ENCODE measurements around the gene NPHP3. TPM values are rescaled to one million over a fixed set of nuclear protein-coding genes. Genes with fewer than 3 reads are reported as not detected.

NPHP3 gene
- total RNA-seq, 1 experiment from 2014 or later = 5.8 TPM

GRCh38 chr3:132675408-132675807, 46.8 kb downstream of the NPHP3 start:
- no peaks in the 10 kb centered on the region for H3K9me3 ChIP-seq (ENCODE audit: low read depth, low read length, poor library complexity, severe bottlenecking)
- intact Hi-C loops (cut with micrococcal nuclease; ENCODE audit: unreplicated experiment) = no loop called here
- H3K27me3 ChIP-seq (replicated peaks; ENCODE audit: insufficient read depth, low read depth, low read length, poor library complexity) = no peaks in the 10 kb centered on the region
- no peak overlapping the region for H3K4me3 ChIP-seq (ENCODE audit: low read depth, low read length, poor library complexity, severe bottlenecking)
- ChIA-PET POLR2A (ENCODE audit: low non-redundant PET) (no interaction called here), CTCF (no interaction called here)
- BruUV-seq (replicated peaks) = no TSS peak
- peaks cover 35% of the 10 kb centered on the region for H3K36me3 ChIP-seq (ENCODE audit: insufficient read depth, low read length, poor library complexity, severe bottlenecking)
- H3K27ac ChIP-seq (ENCODE audit: low read depth, low read length, poor library complexity, severe bottlenecking) = no peak overlapping the region
- TF ChIP-seq EZH2 (IDR thresholded peaks at IDR 0.05; ENCODE audit: borderline replicate concordance, low read depth, low read length, poor library complexity, severe bottlenecking) = no peak
- TF ChIP-seq, protein P1, sequence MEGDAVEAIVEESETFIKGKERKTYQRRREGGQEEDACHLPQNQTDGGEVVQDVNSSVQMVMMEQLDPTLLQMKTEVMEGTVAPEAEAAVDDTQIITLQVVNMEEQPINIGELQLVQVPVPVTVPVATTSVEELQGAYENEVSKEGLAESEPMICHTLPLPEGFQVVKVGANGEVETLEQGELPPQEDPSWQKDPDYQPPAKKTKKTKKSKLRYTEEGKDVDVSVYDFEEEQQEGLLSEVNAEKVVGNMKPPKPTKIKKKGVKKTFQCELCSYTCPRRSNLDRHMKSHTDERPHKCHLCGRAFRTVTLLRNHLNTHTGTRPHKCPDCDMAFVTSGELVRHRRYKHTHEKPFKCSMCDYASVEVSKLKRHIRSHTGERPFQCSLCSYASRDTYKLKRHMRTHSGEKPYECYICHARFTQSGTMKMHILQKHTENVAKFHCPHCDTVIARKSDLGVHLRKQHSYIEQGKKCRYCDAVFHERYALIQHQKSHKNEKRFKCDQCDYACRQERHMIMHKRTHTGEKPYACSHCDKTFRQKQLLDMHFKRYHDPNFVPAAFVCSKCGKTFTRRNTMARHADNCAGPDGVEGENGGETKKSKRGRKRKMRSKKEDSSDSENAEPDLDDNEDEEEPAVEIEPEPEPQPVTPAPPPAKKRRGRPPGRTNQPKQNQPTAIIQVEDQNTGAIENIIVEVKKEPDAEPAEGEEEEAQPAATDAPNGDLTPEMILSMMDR (conservative IDR thresholded peaks at IDR 0.05; ENCODE audit: low read depth, low read length) = no peak
- H3K4me1 ChIP-seq (ENCODE audit: insufficient read depth, low read length, poor library complexity, severe bottlenecking) = no peaks in the 10 kb centered on the region
- DNase-seq (ENCODE audit: low spot score) = no peak

GRCh38 chr3:132669256-132669777, 52.9 kb downstream of the NPHP3 start:
- ChIA-PET CTCF (no interaction called here), POLR2A (ENCODE audit: low non-redundant PET) (no interaction called here)
- no peak overlapping the region for H3K27ac ChIP-seq (ENCODE audit: low read depth, low read length, poor library complexity, severe bottlenecking)
- H3K4me3 ChIP-seq (ENCODE audit: low read depth, low read length, poor library complexity, severe bottlenecking) = no peak overlapping the region
- no peaks in the 10 kb centered on the region for H3K27me3 ChIP-seq (replicated peaks; ENCODE audit: insufficient read depth, low read depth, low read length, poor library complexity)
- H3K9me3 ChIP-seq (ENCODE audit: low read depth, low read length, poor library complexity, severe bottlenecking) = no peaks in the 10 kb centered on the region
- intact Hi-C loops (cut with micrococcal nuclease; ENCODE audit: unreplicated experiment) = no loop called here
- DNase-seq (ENCODE audit: low spot score) = no peak
- BruUV-seq (replicated peaks) = no TSS peak
- TF ChIP-seq, protein P1 (conservative IDR thresholded peaks at IDR 0.05; ENCODE audit: low read depth, low read length) = no peak
- no peak for TF ChIP-seq EZH2 (IDR thresholded peaks at IDR 0.05; ENCODE audit: borderline replicate concordance, low read depth, low read length, poor library complexity, severe bottlenecking)
- H3K36me3 ChIP-seq (ENCODE audit: insufficient read depth, low read length, poor library complexity, severe bottlenecking) = peaks cover 35% of the 10 kb centered on the region
- H3K4me1 ChIP-seq (ENCODE audit: insufficient read depth, low read length, poor library complexity, severe bottlenecking) = peaks cover 17% of the 10 kb centered on the region

- no peaks in the 10 kb centered on the region for H3K9me3 ChIP-seq (ENCODE audit: low read depth, low read length, poor library complexity, severe bottlenecking)
- no peak for DNase-seq (ENCODE audit: low spot score)
- no peak overlapping the region for H3K27ac ChIP-seq (ENCODE audit: low read depth, low read length, poor library complexity, severe bottlenecking)
- TF ChIP-seq, protein P1 (conservative IDR thresholded peaks at IDR 0.05; ENCODE audit: low read depth, low read length) = no peak
- TF ChIP-seq EZH2 (IDR thresholded peaks at IDR 0.05; ENCODE audit: borderline replicate concordance, low read depth, low read length, poor library complexity, severe bottlenecking) = no peak
- ChIA-PET CTCF (no interaction called here), POLR2A (ENCODE audit: low non-redundant PET) (no interaction called here)
- H3K27me3 ChIP-seq (replicated peaks; ENCODE audit: insufficient read depth, low read depth, low read length, poor library complexity) = no peaks in the 10 kb centered on the region
- H3K4me1 ChIP-seq (ENCODE audit: insufficient read depth, low read length, poor library complexity, severe bottlenecking) = peaks cover 27% of the 10 kb centered on the region
- no TSS peak for BruUV-seq (replicated peaks)
- H3K4me3 ChIP-seq (ENCODE audit: low read depth, low read length, poor library complexity, severe bottlenecking) = no peak overlapping the region
- H3K36me3 ChIP-seq (ENCODE audit: insufficient read depth, low read length, poor library complexity, severe bottlenecking) = peaks cover 14% of the 10 kb centered on the region
- intact Hi-C loops (cut with micrococcal nuclease; ENCODE audit: unreplicated experiment) = no loop called here
Measured at GRCh38 chr3:132665230-132665745, 56.9 kb downstream of the NPHP3 start.

Measured in A673 (cell line).